HG03066 (cell line): ENCODE measurements around the gene KLF16.
A peak's percentile ranks its signal among the peaks of the same experiment; 100 is the strongest.

Source experiments
- ATAC-seq: cut with Tn5 transposase; IDR thresholded peaks from one replicate; pipeline ENCODE4 v1.9.1; 2021; ENCODE audit warnings: low read depth; ENCODE audit not compliant: unreplicated experiment

The KLF16 gene

DNA sequence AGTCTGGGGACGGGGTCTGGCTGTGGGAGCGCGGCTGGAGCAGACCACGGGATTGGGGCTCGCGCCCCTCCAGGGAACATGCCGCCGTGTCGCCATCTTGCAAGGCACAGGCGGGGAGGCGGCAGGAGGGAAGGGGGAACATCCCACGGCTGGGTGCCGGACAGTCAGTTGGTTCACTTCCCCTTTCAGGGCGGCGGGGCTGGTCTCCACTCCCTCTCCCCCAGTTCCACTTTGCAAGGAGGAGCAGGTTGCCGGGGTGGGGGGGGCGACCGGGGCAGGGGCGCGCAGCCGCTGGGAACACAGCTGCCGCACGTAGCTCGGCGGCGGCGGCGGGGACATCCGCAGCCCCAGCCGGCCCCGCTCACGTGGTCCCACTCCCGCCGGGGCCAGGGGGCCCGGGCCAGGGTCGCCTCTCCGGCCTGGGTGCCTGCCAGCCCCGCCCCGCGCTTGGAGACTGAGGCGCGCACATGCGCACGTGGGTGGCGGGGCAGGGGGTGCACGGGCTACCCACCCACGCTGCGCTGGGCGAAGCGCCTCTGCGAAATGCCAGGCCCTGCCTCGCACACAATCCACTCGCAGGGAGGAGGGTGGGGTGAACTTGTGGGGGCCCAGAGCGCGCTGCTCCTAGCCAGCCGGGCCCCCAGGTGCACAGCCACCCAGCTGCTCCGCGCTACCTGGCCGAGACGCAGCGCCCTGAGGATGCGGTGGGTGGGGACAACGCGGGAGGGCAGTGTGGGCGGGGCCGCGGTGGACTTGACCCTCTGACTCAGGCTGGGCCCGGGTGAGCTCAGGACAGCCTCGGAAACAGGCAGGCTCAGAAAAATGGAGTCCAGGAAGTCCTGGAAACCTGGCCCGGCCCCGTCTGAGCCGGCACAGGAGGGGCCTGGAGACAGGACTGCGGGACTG lies 6.4 kb downstream of the KLF16 start:
- ATAC-seq, result no peak

DNA sequence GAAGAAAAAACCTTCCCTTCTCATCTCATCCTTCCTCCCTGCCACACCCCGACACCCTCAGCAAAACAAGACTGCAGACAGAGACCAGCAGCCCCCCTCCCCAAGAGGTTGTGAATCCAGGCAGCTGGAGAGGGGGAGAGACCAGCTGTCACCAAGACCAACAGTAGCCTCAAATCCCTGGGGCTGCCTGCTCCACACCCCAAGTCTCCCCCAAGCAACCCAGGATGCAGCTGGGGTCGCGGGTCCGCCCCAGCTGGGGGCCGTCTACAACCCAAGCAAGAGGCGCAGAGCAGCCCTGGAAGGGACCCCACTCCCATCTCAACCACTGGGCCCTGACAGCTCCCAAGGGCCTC lies 7.1 kb downstream of the KLF16 start:
- ATAC-seq, result no peak

DNA sequence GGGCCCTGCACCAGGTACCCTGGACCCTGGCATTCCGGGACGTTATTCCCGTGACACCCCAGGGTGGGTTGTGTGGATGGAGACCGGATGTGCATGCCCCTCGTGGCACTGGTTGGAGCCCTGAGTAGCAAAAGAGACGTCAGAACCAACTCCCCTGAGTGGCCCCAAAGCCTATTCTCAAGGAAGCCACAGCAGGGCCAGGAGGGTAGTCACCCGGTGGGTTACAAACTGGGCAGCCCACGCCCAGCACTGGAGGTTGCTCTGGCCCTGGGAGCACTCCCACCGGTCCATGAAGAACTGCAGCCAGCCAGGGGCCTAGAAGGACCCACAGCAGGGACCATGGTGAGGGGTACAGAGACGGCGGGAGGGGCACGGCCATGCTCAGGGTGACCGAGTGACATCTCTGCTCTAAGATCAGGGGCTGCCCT lies 7.5 kb downstream of the KLF16 start:
- ATAC-seq, result no peak

DNA sequence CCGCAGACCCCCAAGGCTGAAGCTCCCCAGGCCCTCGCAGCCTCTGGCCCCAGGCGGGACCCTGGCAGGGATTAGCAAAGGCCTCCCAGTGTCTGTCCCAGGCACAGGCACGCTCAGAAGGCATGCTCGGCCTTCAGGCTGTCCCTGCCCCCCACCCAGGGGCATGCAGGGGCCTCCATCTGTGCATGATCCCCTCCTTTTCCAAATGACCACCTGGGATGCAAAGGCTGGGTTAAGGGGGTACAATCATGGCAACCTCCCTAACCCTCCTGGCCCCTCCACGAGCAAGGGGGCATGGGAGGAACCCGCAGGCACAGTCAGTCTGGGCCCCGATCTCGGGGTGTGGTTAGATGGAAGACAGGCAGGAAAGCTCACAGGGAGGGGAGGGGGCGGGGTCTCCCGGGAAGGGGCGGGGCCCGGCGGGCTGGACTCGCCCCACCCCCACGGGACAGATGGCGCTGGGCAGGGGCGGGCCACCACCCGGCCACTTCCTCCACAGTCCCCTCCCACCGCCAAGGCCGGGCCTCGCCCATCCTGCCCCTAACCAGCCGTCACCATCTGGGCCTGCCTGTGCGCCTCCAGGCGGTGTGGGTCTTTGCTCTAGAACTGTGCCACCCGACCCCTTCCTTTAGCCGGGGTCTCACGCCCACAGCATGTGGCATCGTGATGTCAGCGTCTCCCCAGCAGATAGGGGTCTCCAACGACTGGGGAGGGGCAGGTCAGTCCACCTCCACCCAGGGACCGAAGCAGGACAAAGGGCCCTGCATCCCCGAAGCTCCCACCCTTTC lies 8.1 kb downstream of the KLF16 start:
- ATAC-seq, result no peak

DNA sequence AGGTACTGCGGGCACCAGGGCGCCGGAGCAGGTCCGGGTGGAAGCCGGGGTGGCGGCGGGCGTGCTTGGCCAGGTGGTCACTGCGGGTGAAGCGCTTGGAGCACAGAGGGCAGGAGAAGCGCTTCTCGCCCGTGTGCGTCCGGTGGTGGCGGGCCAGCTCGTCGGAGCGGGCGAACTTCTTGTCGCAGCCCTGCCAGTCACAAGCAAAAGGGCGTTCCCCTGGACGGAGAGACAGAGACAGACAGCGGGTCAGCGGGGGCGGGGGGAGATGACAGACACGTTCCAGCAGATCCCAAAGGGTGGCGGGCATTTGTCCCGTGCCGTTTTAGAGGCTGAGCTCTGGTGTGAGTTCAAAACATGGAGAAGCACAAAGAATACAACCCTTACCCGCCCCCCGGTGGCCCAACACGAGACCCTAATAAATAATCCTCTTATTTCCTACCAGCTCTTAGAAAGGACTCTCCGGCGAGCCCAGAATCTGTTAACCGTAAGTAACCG lies 8.8 kb downstream of the KLF16 start:
- no peak for ATAC-seq

DNA sequence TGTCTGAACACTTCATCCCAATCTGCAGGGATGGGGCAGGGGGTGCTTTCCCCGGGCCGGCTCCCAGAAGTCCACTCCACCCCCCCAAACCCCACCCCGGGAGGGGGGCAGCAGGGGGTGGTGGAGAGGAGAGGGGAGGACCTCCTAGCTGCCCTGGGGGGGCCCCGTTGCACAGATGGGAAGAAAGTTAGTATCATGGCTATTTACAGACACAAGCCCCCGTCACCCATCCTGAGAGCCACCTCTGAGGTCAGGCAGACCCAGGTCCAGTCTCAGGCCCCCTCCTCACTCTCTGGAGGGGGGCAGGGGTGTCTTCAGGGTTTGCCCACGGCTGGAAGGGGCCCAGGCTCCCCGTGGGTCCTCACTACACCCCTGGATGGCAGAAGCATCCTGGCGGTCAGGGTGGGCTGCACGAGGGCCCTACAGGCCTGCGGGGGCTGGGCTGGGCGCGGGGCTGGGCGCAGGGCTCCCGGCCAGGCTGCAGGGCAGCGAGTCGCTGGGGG lies 9.3 kb downstream of the KLF16 start:
- no peak for ATAC-seq

DNA sequence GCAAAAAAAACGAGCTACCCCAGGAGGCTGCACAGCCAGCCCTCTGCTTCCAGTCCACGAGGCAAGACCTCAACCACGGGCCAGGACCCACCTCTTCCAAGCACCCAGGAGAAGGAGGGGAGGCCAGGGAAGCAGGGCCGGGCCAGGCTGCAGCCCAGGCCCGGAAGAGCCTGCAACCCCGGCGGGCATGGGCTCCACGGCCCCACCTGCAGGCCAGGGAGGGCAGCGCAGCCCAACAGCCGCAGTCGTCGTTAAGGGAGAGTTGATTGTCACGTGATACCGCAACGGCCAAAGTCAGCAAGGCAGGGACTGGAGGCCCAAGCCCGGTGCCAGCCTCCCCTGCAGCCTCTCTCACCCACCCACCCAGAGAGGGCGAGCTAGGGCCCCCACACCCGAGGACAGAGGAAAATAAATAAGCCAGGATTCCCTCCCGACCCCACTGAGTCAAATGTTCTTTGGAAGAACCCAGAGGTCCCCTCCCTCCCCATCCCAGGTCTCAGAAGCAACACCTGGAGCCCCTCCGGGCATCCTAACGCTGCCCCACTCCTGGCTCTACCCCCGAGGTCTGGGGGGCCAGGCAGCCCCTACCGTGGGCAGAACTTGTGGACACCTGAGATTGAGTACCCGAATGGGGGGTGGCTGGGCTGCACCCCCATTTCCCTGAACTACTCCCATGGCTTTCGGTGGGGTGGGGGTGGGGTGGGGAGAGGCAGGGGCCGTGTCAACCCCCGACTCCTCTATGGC lies 9.9 kb downstream of the KLF16 start:
- ATAC-seq, result no peak

DNA sequence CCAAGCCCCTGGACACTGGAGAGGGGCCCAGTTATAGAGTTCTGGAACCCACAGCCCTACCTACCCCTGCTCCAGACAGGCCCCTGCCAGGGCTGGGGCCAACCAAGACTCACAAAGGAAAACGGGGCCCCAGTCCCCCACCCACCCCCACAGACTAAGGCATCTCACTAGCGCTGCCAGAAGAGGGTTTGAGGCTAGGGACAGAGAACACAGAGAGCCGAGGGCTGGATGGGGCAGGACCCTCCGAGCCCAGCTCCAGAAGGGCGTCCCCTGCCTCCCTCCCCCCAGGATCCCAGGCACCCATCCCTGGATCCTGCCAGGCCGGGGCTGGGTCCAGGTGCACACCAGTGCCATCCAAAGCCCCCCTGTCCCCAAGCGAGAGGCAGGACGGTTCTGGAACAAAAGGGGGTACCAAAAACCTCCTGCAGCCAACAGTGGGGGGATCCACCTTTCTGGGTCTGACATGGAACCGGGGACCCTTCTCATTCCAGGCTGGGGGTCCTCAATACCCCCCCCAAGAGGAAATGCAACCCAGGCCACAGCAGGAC lies 10.7 kb downstream of the KLF16 start:
- no peak for ATAC-seq

DNA sequence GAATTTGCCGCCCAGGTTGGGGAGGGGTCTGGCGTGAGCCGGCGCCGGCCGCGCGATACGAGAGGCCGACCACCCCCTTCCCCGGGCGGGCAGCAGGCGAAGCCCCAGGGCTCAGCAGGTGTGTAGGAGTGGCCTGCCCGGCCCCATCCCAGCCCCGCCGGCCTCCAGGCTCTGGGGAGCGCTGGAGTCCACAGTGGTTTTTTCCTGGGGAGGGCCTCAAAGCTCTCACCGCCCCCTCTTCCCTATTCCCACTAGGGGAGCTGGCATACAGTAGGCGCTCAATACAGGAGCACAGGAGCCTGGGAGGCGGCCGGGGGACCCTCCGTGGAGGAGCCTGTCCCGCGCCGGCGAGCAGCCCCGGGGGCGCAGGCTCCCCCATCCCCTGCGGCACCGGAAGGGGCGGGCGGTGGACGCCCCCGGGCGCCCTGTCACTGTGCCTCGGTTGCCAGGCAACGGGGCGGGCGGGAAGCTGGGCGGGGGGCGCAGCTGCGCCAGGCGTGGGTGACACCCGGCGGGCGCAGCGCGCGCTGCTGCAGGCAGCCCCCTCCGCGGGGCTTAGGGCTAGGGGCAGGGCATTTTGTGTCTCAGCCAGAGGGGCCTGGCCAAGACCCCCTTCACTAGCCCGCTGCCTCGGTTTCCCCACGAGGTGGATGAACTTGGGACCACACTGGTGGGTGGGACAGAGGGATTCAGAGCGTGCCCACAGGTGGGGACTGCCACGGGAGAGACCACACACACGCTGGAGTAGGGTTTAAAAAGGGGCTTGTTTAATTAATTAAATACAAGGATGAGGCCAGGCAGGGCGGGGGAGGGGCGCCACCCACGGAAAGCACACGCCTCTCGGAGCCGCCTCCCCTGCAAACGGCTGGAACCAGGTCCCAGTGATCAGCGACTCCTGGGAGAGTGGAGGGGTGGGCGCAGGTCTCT lies 11.5 kb downstream of the KLF16 start:
- ATAC-seq, result no peak

DNA sequence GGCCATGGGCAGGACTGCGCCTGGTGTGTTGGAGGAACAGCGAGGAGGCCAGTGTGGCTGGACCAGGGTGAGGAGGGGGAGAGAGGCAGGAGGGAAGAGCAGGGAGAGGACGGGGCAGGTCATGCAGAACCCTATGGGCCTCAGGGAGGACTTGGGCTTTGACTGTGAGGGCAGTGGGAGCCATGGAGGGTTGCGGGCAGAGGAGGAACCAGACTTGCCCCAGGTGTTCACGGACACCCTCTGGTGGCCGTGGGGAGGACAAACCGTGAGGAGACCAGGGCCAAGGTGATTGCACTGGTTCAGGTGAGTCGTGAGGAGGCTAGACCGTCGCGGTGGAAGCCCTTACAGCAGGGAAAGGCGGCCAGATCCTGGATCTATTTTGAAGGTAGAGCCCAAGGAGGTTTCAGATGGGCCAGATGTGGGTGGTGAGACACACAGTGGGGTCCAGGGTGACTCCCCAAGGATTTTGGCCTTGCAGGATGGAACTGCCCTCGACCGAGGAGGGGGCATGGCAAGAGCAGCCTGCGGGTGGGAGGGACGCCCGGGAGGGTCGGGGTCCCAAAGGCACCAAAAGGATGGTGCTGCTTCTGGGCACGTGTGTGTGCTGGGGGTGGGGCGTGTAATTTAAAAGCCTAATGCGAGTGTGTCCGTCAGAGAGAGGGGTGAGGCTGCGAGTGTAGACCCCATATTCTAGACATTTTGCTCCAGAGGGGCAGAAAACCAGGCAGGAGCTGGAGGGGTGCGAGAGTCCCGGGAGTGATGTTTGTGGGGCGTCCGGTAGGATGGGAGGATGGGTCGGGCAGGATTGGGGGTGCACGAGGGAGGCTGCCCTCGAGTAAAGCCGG lies 12.3 kb downstream of the KLF16 start:
- ATAC-seq, result no peak

DNA sequence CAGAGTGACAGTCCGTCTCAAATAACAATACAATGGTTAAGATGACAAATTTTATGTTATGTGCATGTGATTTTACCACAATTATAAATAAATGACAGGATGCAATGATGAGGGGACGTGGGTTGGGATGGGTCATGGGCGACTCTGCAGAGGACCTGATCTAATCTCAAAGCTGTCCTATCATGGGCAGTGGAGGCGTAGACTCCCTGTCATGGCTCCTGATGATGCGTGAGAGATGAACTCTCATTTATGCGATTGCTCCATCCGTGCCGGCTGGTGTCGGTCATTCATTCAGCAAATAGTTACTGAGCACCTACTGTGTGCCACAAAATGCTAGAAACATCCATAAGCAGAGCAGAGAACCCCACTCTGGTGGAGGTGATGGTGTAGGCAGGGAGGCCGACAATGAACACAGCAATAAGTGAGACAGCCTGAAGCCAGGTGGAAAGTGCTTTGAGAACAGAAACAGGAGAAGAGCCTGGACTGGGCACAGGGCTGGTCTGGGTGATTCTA lies 13.4 kb downstream of the KLF16 start:
- ATAC-seq, result no peak

DNA sequence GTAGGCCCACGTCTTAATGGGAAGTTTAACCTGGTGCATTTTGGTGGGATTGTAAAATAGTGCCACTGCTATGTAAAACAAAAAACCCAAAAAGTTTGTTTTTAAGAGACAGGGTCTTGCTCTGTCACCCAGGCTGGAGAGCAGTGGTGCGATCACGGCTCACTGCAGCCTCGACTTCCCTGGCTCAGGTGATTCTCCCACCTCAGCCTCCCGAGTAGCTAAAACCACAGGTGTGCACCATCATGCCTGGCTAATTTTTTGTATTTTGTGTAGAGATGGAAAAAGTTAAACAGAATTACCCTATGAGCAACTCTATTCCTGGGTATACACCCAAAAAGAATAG lies 14.3 kb downstream of the KLF16 start:
- ATAC-seq, result no peak

DNA sequence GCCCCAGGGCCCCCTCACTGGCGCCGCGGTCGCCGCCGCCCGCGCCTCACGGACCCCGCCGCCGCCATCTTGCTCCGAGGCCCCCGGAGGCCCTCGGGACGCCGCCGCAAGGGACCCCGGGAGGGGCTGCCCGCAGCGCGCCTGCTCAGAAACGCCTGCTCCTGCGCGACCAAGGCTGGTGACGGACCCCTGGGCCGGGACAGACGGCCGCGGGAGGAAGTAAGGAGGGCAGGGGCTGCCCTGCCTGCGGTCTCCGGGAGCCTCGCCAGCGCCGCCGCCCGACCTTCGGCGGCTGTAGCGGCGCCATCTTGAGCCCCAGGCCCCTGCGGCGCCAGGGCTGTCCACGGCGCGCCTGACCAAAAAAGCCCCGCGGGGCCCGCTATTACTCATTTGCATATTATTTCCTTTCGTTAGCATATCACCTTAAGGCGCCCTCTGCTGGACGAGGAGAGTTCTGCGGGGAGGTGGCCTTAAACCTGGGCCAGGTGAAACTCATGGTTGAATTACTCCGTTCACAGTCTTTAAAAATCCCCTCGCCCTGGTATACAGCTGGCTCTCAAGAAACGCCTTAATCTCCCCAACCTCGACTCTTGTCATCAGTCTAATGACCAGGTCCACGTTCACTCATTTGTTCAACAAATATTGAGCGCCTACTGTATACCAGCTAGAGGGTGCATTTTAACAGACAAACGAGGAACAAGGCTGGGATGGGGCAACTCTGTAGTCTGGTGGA lies 14.8 kb downstream of the KLF16 start, which contains the start of gene REXO1:
Gene REXO1 (minus strand): TSS at position 85 of the 733 bp plus-strand sequence. CDS start 125 bp downstream, outside the sequence.
- peak; percentile 80 for ATAC-seq

DNA sequence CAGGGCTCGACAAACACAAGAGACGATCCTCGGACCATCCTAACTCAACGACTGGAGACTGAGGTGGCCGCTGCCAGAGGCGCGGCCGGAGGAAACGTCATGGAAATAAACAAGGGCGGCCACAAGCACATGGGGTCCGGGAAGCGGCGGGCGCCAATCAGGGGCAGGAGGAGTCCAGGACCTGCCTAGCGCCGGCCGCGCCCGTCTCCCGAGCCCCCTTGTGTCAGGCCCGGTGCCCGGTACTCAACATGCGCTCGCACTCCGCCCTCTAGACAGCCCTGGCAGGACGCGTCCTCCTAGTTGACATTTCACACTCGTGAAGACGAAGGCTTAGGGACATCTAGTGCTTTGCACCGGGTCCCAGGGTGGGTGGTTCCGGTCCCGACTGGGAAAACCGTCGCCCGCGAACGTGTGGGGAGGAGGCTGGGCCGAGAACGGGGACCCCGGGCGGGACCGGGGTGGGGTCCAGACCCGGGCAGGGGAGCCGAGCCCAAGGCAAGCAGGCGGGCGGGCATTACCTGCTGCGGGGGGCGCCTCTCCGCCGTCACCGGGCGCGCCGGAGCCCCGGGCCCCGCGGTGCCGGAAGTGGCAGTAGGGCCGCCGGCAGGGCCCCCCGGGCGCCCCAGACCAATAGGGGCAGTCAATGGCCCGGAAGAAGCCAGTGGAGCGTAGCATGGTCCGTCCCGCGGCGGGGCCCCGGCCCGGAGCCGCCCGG lies 15.5 kb downstream of the KLF16 start:
- ATAC-seq, result peak; percentile 22

DNA sequence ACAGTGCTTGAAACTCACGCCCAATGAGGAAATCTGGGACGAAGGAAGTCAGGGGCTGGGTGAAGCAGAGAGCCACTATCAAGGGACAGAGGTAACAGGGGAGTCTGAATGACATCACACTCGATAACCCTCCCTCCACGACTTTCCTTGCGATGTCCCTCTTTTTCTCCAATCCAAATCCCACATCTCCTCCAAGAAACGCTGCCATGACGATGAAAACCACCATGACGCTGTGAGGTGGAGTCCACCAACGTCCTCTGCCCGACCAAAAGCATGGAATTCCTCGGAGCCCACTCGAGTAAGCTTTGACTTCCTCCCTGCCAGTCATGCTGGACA lies 16.1 kb downstream of the KLF16 start:
- no peak for ATAC-seq

DNA sequence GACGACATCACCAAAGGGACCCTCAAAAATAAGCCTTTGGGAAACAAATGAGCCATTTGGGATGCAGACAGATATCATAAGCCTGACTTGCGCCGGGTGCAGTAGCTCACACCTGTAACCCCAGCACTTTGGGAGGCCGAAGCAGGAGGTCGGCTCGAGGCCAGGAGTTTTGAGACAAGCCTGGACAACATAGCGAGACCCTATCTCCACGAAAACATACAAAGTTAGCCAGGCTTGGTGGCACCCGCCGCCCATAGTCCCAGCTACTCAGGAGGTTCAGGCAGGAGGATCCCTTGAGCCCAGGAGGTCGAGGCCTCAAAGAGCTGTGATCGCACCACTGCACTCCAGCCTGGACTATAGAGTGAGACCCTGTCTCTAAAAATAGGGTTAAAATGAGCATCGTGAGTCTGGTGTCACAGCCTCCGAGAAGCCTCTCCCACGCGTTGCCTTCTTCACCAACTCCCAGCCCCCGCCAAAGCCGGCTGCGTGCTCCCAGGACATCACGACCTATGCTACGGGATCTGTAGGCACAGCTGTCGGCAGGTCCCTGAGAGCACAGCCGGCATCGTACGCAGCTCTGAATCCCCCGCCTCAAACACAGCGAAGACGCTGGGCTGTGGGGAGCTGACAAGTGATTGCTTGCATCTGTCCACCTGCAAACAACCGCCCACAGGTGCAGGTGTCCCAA lies 16.7 kb downstream of the KLF16 start:
- ATAC-seq, result no peak

DNA sequence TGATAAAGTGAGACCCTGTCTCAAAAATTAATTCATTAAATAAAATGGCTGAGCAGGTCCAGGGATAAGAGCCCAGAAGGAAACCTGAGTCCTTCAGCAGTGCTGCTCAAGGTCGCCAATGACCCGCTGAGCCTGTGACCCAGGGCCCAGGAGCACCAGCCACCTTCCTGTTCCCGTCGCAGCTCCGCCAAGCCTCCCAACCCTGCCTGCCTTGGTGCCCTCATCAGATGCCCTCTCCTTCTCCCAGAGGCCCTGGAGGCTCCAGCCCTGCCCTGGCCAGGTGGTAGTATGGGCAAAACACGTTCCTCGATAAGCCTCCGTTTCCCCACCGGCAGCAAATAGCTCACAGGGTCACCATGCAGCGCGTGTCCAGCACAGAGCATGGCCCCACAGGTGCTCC lies 17.7 kb downstream of the KLF16 start:
- ATAC-seq, result no peak
